PC-3 (cell line): Measurements from ENCODE around the gene KRT85. TPM values are rescaled to one million over a fixed set of nuclear protein-coding genes. Genes with fewer than 3 reads are reported as not detected.
A peak's percentile ranks its signal among the peaks of the same experiment; 100 is the strongest.

ENCODE experiments used
- ATAC-seq: fragments of 200-7000 bp; cut with Tn5 transposase; 2 replicates; pipeline ENCODE4 v1.9.1; 2020; ENCODE audit warnings: mild to moderate bottlenecking, moderate library complexity
- BruUV-seq: library from RNA; stranded (reverse); fragments of 400-500 nt; replicated peaks from 2 replicates; lab custom pipeline; 2021; lab: Mats Ljungman, UMichigan
- CTCF ChIA-PET: fragments of 300-600 bp; sonication (Branson Sonifier 250); formaldehyde crosslinking; loops from one replicate; lab custom pipeline; 2022; ENCODE audit warnings: antibody characterized with exemption; lab: Charles Lee
- POLR2A ChIA-PET: fragments of 300-600 bp; sonication (Branson Sonifier 250); formaldehyde crosslinking; loops from one replicate; lab custom pipeline; 2022; ENCODE audit warnings: antibody characterized with exemption; ENCODE audit not compliant: unreplicated experiment; lab: Charles Lee
- DNase-seq: peaks from one replicate; pipeline ENCODE4 v3.0.0-alpha.2; 2015
- H2AFZ ChIP-seq: fragments of 300-600 bp; sonication (generic); 2 replicates; pipeline ENCODE4 v1.6.0; 2016; ENCODE audit warnings: antibody characterized with exemption, low read length
- H3F3A ChIP-seq: fragments of 300-600 bp; sonication (generic); one replicate; pipeline ENCODE4 v1.6.0; 2017; ENCODE audit warnings: antibody characterized with exemption, low read length, control low read depth, mild to moderate bottlenecking; ENCODE audit not compliant: unreplicated experiment
- H3K27ac ChIP-seq: fragments of 300-600 bp; sonication (generic); 2 replicates; pipeline ENCODE4 v1.5.1; 2016; ENCODE audit warnings: mild to moderate bottlenecking, low read length
- H3K27me3 ChIP-seq: fragments of 300-600 bp; sonication (generic); 2 replicates; pipeline ENCODE4 v1.6.1; 2016; ENCODE audit warnings: low read length, mixed read lengths
- H3K36me3 ChIP-seq: fragments of 300-600 bp; sonication (generic); 2 replicates; pipeline ENCODE4 v1.6.1; 2016; ENCODE audit warnings: low read depth, mixed run types, low read length, mixed read lengths
- H3K4me1 ChIP-seq: fragments of 300-600 bp; sonication (generic); 2 replicates; pipeline ENCODE4 v1.5.1; 2016; ENCODE audit warnings: low read length; ENCODE audit not compliant: insufficient read depth
- H3K4me2 ChIP-seq: fragments of 300-600 bp; sonication (generic); 2 replicates; pipeline ENCODE4 v1.6.0; 2016; ENCODE audit warnings: low read length
- H3K4me3 ChIP-seq: fragments of 300-600 bp; sonication (generic); 2 replicates; pipeline ENCODE4 v1.5.1; 2016; ENCODE audit warnings: mild to moderate bottlenecking, low read length, mixed read lengths
- H3K79me2 ChIP-seq: fragments of 300-600 bp; sonication (generic); 2 replicates; pipeline ENCODE4 v1.6.1; 2017; ENCODE audit warnings: low read length, mixed read lengths
- H3K9ac ChIP-seq: fragments of 300-600 bp; sonication (generic); 2 replicates; pipeline ENCODE4 v1.6.0; 2016; ENCODE audit warnings: mild to moderate bottlenecking, low read length
- H3K9me2 ChIP-seq: fragments of 300-600 bp; sonication (generic); replicated peaks from 2 replicates; pipeline ENCODE4 v1.6.1; 2016; ENCODE audit warnings: mixed run types, low read length, mixed read lengths
- H3K9me3 ChIP-seq: fragments of 300-600 bp; sonication (generic); 2 replicates; pipeline ENCODE4 v1.6.1; 2016; ENCODE audit warnings: low read length, mixed read lengths
- H4K20me1 ChIP-seq: fragments of 300-600 bp; sonication (generic); 2 replicates; pipeline ENCODE4 v1.6.1; 2016; ENCODE audit warnings: low read length, mixed read lengths
- CTCF ChIP-seq: fragments of 300-600 bp; sonication (generic); conservative IDR thresholded peaks from 2 replicates; pipeline ENCODE4 v1.5.1; 2017; ENCODE audit warnings: antibody characterized with exemption, low read depth, mild to moderate bottlenecking, low read length
- EZH2 ChIP-seq: fragments of 300-600 bp; sonication (generic); IDR thresholded peaks from one replicate; pipeline ENCODE4 v1.6.1; 2017; ENCODE audit warnings: antibody characterized with exemption, mild to moderate bottlenecking, low read length; ENCODE audit not compliant: unreplicated experiment
- EZH2phosphoT487 ChIP-seq: fragments of 300-600 bp; sonication (generic); IDR thresholded peaks from 2 replicates; pipeline ENCODE4 v1.6.1; 2018; ENCODE audit warnings: mild to moderate bottlenecking, antibody characterized with exemption, low read length, borderline replicate concordance
- intact Hi-C: fragments of 100-400 bp; cut with micrococcal nuclease; formaldehyde crosslinking; loops from 2 replicates; pipeline ENCODE4 v1.9.0; 2023
- total RNA-seq: library from RNA; depleted of rRNA; stranded (reverse); fragments of >200 nt; gene quantifications from 2 replicates; pipeline ENCODE4 v1.2.3, GENCODE V29; 2014

KRT85 gene
- total RNA-seq, 1 experiment from 2014 or later: not detected

GRCh38 chr12:52358575-52359350, 8.5 kb downstream of the KRT85 start:
- peak; percentile 9 for DNase-seq

GRCh38 chr12:52356762-52357580, 10.3 kb downstream of the KRT85 start:
- Histone ChIP-seq H3K9me2 (no peaks in the 10 kb centered on the region), H3K4me3 (no peak overlapping the region), H3K9ac (no peak overlapping the region), H3K9me3 (no peaks in the 10 kb centered on the region), H4K20me1 (no peaks in the 10 kb centered on the region), H3K79me2 (no peaks in the 10 kb centered on the region), H3K27me3 (no peaks in the 10 kb centered on the region), H3K4me1 (peaks cover 3% of the 10 kb centered on the region; the same call in 1 of the 2 replicates), H3F3A (no peaks in the 10 kb centered on the region), H3K36me3 (no peaks in the 10 kb centered on the region), H3K27ac (no peak overlapping the region), H3K4me2 (no peak overlapping the region), H2AFZ (no peak overlapping the region)
- DNase-seq (no peak), ATAC-seq (no peak)
- POLR2A ChIA-PET: no interaction called here
- no TSS peak for BruUV-seq
- no peak for TF ChIP-seq CTCF
- TF ChIP-seq EZH2phosphoT487: no peak
- TF ChIP-seq EZH2: no peak
- intact Hi-C loops: no loop called here
- CTCF ChIA-PET: no interaction called here

More at GRCh38 chr12:52358575-52359350, 8.5 kb downstream of the KRT85 start:
- Histone ChIP-seq H3K9ac (no peak overlapping the region), H3K27ac (no peak overlapping the region), H3K9me3 (no peaks in the 10 kb centered on the region), H3K4me2 (no peak overlapping the region), H2AFZ (no peak overlapping the region), H3K4me1 (peaks cover 3% of the 10 kb centered on the region; the same call in 1 of the 2 replicates), H3K79me2 (no peaks in the 10 kb centered on the region), H3K9me2 (no peaks in the 10 kb centered on the region), H3F3A (no peaks in the 10 kb centered on the region), H3K4me3 (no peak overlapping the region), H4K20me1 (no peaks in the 10 kb centered on the region), H3K27me3 (no peaks in the 10 kb centered on the region), H3K36me3 (no peaks in the 10 kb centered on the region)
- ChIA-PET POLR2A (no interaction called here), CTCF (no interaction called here)
- no TSS peak for BruUV-seq
- TF ChIP-seq CTCF: no peak
- no peak for TF ChIP-seq EZH2phosphoT487
- TF ChIP-seq EZH2: no peak
- intact Hi-C loops: no loop called here
- ATAC-seq: no peak; the same call in 1 of the 2 replicates
